Islet precursor cell (in vitro differentiated cells): ENCODE measurements around the gene THAP4.
A peak's percentile ranks its signal among the peaks of the same experiment; 100 is the strongest.

ENCODE experiments used
- DNase-seq: peaks from one replicate; pipeline ENCODE4 v3.0.0-alpha.2; 2018

THAP4 gene

GRCh38 chr2:241542278-241542605 lies 94.7 kb downstream of the THAP4 start:
- DNase-seq: no peak

GRCh38 chr2:241541564-241542277 lies 95.2 kb downstream of the THAP4 start:
- DNase-seq: peak; percentile 51

GRCh38 chr2:241540771-241541561 lies 96.0 kb downstream of the THAP4 start:
- peak; percentile 80 for DNase-seq

GRCh38 chr2:241540401-241540770 lies 96.6 kb downstream of the THAP4 start:
- peak; percentile 74 for DNase-seq

GRCh38 chr2:241539616-241540374 lies 97.2 kb downstream of the THAP4 start:
- peak; percentile 52 for DNase-seq

GRCh38 chr2:241538838-241539615 lies 97.9 kb downstream of the THAP4 start:
- DNase-seq: no peak

GRCh38 chr2:241535871-241536655 lies 100.9 kb downstream of the THAP4 start:
- DNase-seq: no peak

GRCh38 chr2:241534701-241535375 lies 102.1 kb downstream of the THAP4 start:
- DNase-seq: no peak
